Measurements from ENCODE around the gene PPP1R9B. TPM values are rescaled to one million over a fixed set of nuclear protein-coding genes. Genes with fewer than 3 reads are reported as not detected.

The PPP1R9B gene
- total and polyA plus RNA-seq, 2 of the 8 experiments (the other 6 are each of a cell fraction or from before 2014, with no cell fraction given), result 5.2 to 13.1 TPM

DNA sequence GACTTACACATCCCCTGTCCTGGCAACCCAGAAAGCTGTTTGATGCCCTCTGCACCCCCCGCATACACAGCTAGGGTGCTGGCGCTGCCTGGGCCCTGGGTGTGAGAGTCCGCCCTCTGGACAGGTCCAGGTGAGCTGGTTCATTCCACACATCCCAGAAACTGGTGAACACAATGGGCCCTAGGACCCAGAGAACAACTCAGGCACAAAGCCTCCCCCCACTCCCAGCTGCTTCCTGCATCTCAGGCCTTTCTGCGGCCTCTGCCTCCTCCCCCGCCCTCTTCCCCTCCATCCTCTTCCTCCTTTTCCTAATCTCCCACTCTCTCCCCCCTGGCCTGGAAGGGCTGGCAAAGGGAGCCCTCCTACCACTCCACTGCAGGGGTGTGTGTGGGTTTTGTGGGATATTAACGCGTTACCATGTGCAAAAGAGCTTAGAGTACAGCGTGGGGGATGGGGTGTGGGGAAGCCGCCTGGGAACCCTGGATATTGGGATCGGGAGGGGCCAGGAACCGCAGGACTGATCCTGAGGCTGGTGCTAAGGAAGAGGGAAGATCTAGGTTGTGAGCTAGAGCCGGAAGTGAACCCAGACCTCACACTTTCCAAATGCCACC, 1.6 kb upstream of the PPP1R9B start (continued):
- TF ChIP-seq JUND (IDR thresholded peaks at IDR 0.05; ENCODE audit: low read length) (no peak), KDM5A (IDR thresholded peaks at IDR 0.05; ENCODE audit: low read length) (no peak), SP1 (IDR thresholded peaks at IDR 0.05; ENCODE audit: low read depth, low read length) (peak; percentile 90), CBX8 (IDR thresholded peaks at IDR 0.05; ENCODE audit: borderline replicate concordance, low read depth, low read length) (no peak), CEBPB (IDR thresholded peaks at IDR 0.05; ENCODE audit: low read depth, low read length) (no peak), RFX5 (IDR thresholded peaks at IDR 0.05; ENCODE audit: borderline replicate concordance, low read depth, low read length) (no peak), SP4 (IDR thresholded peaks at IDR 0.05; ENCODE audit: low read length) (no peak), FOSL1 (IDR thresholded peaks at IDR 0.05; ENCODE audit: insufficient read depth, low read depth, low read length) (peak; percentile 97), CHD2 (IDR thresholded peaks at IDR 0.05; ENCODE audit: low read length) (peak; percentile 58), HDAC2 (IDR thresholded peaks at IDR 0.05; ENCODE audit: borderline replicate concordance in 1 of 2, low read depth in 2 of 2, low read length in 2 of 2) (peak; percentile 51 to 71; a peak in 1 of 4 replicates), RAD21 (IDR thresholded peaks at IDR 0.05 in 1 of 2, conservative IDR thresholded peaks at IDR 0.05 in 1 of 2; ENCODE audit: low read depth in 2 of 2, low read length in 2 of 2) (no peak), CBX5 (IDR thresholded peaks at IDR 0.05; ENCODE audit: low read depth, low read length) (no peak), RNF2 (IDR thresholded peaks at IDR 0.05; ENCODE audit: borderline replicate concordance, low read depth, low read length, missing control alignments, poor library complexity, severe bottlenecking) (no peak), JUN (IDR thresholded peaks at IDR 0.05; ENCODE audit: low read depth, low read length) (no peak), GTF2F1 (IDR thresholded peaks at IDR 0.05; ENCODE audit: borderline replicate concordance, low read depth, low read length) (no peak)
- TF ChIP-seq, protein P1, sequence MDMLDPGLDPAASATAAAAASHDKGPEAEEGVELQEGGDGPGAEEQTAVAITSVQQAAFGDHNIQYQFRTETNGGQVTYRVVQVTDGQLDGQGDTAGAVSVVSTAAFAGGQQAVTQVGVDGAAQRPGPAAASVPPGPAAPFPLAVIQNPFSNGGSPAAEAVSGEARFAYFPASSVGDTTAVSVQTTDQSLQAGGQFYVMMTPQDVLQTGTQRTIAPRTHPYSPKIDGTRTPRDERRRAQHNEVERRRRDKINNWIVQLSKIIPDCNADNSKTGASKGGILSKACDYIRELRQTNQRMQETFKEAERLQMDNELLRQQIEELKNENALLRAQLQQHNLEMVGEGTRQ (IDR thresholded peaks at IDR 0.05; ENCODE audit: low read length), result no peak
- TF ChIP-seq, protein P2, sequence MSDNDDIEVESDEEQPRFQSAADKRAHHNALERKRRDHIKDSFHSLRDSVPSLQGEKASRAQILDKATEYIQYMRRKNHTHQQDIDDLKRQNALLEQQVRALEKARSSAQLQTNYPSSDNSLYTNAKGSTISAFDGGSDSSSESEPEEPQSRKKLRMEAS (IDR thresholded peaks at IDR 0.05), result peak; percentile 61
